Karpas-422 (cell line): ENCODE results near the gene FCRLB. TPM values are rescaled to one million over a fixed set of nuclear protein-coding genes. Genes with fewer than 3 reads are reported as not detected.

Source experiments
- DNase-seq: peaks from one replicate; pipeline ENCODE4 v3.0.0-alpha.2; 2015
- H2AFZ ChIP-seq: fragments of 200-600 bp; sonication (generic); 2 replicates; pipeline ENCODE4 v1.6.1; 2014; ENCODE audit warnings: antibody characterized with exemption, low read length, mixed read lengths
- H3K27ac ChIP-seq: fragments of 200-600 bp; sonication (generic); 2 replicates; pipeline ENCODE4 v1.5.1; 2014; ENCODE audit warnings: mild to moderate bottlenecking, low read length, moderate library complexity
- H3K27me3 ChIP-seq: fragments of 200-600 bp; sonication (generic); 2 replicates; pipeline ENCODE4 v1.6.1; 2014; ENCODE audit warnings: low read length, mixed read lengths
- H3K36me3 ChIP-seq: fragments of 200-600 bp; sonication (generic); 2 replicates; pipeline ENCODE4 v1.6.1; 2014; ENCODE audit warnings: low read length, mixed read lengths; ENCODE audit not compliant: insufficient read depth
- H3K4me1 ChIP-seq: fragments of 200-600 bp; sonication (generic); 2 replicates; pipeline ENCODE4 v1.6.1; 2014; ENCODE audit warnings: mild to moderate bottlenecking, low read length, mixed read lengths
- H3K4me2 ChIP-seq: fragments of 200-600 bp; sonication (generic); 2 replicates; pipeline ENCODE4 v1.6.1; 2014; ENCODE audit warnings: low read length, low read depth, mild to moderate bottlenecking; ENCODE audit not compliant: poor library complexity, severe bottlenecking
- H3K4me3 ChIP-seq: fragments of 200-600 bp; sonication (generic); 2 replicates; pipeline ENCODE4 v1.5.1; 2014; ENCODE audit warnings: mild to moderate bottlenecking, antibody characterized with exemption, low read length, mixed read lengths
- H3K79me2 ChIP-seq: fragments of 200-600 bp; sonication (generic); 2 replicates; pipeline ENCODE4 v1.6.1; 2014; ENCODE audit warnings: mild to moderate bottlenecking, low read length, mixed read lengths
- H3K9ac ChIP-seq: fragments of 200-600 bp; sonication (generic); 2 replicates; pipeline ENCODE4 v1.6.0; 2014; ENCODE audit warnings: low read length
- H3K9me2 ChIP-seq: fragments of 200-600 bp; sonication (generic), shearing (Covaris generic); replicated peaks from 2 replicates; pipeline ENCODE4 v1.6.0; 2014; ENCODE audit warnings: mild to moderate bottlenecking, low read length, moderate library complexity; ENCODE audit not compliant: insufficient read depth
- H3K9me3 ChIP-seq: fragments of 300-700, 200-600 bp; sonication (generic); 2 replicates; pipeline ENCODE4 v1.6.1; 2014; ENCODE audit warnings: low read length, mixed read lengths
- H4K20me1 ChIP-seq: fragments of 200-600 bp; sonication (generic); 2 replicates; pipeline ENCODE4 v1.6.1; 2014; ENCODE audit warnings: mild to moderate bottlenecking, antibody characterized with exemption, low read length, low read depth; ENCODE audit not compliant: insufficient read depth
- small RNA-seq: library from RNA; depleted of rRNA; stranded (forward); fragments of <200 nt; gene quantifications from one replicate; pipeline ENCODE3, GENCODE V24; 2014
- total RNA-seq: library from RNA; depleted of rRNA; stranded (reverse); fragments of >200 nt; shearing (Covaris generic); gene quantifications from 2 replicates; pipeline ENCODE4 v1.2.3, GENCODE V29; 2014; ENCODE audit warnings: low replicate concordance; rRNA removed

Gene FCRLB
- total RNA-seq, 1 experiment from 2014 or later: 937 TPM

DNA sequence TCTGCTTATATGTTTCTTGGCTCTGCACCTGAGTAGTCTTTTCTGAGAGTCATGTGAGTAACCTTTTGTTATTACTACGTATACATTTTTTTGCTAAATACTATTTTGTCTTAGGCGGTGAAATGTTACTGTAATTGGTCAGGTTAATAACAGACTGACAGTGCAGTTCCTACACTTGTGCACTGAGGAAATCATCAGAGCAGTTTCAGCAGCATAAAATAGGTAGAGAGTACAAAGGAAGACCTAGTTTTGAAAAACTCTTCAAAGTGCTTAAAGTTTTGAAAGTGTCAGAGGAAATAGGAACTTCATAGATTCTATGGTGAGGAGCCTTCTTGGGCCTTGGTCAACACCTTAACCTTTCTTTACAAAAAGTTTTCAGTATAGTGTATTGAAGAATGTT lies 55.9 kb downstream of the FCRLB start:
- H3K4me3 ChIP-seq: no peak overlapping the region
- DNase-seq: no peak
- peaks cover 96% of the 10 kb centered on the region for H3K79me2 ChIP-seq
- H3K9me2 ChIP-seq: no peaks in the 10 kb centered on the region
- H3K4me1 ChIP-seq: peaks cover 70% of the 10 kb centered on the region
- H2AFZ ChIP-seq: no peak overlapping the region
- H3K27ac ChIP-seq: peak overlapping the region; percentile 48
- H3K27me3 ChIP-seq: no peaks in the 10 kb centered on the region
- no peaks in the 10 kb centered on the region for H4K20me1 ChIP-seq
- H3K9me3 ChIP-seq: no peaks in the 10 kb centered on the region
- H3K4me2 ChIP-seq: peak overlapping the region; percentile 36
- no peak overlapping the region for H3K9ac ChIP-seq
- peaks cover 28% of the 10 kb centered on the region; the same call in 1 of the 2 replicates for H3K36me3 ChIP-seq

Small RNA genes lying within 50 kb of the gene (small RNA-seq; reads per million reads assigned to genes)
- gene RF00019 (not detected), gene RN7SL466P (not detected)

Other genes with a start within 250 kb of the FCRLB start
- 3.9 and 4.6 TPM in 2 replicates for gene FCGR2A, start 216.1 kb upstream of the FCRLB start, total RNA-seq
- gene HSPA6, start 197.0 kb upstream of the FCRLB start, total RNA-seq: 14.6 and 31.9 TPM in 2 replicates
- gene FCGR3A, start 171.7 kb upstream of the FCRLB start, total RNA-seq: not detected in 2 replicates
- gene FCGR3B, start 90.4 kb upstream of the FCRLB start, total RNA-seq: not detected in 2 replicates
- gene FCGR2B, start 58.4 kb upstream of the FCRLB start, total RNA-seq: 523 and 581 TPM in 2 replicates
- gene FCRLA, start 14.3 kb upstream of the FCRLB start, total RNA-seq: 637 and 924 TPM in 2 replicates
- 87.8 and 102 TPM in 2 replicates for gene DUSP12, start 28.2 kb downstream of the FCRLB start, total RNA-seq
- gene ATF6, start 44.8 kb downstream of the FCRLB start, total RNA-seq: 21.6 and 36.5 TPM in 2 replicates